IMR-90 (cell line): ENCODE data around the gene BTNL2. TPM values are rescaled to one million over a fixed set of nuclear protein-coding genes. Genes with fewer than 3 reads are reported as not detected.

Experiments used
- ATAC-seq: fragments of 200-7000 bp; cut with Tn5 transposase; 2 replicates; pipeline ENCODE4 v1.9.1; 2020; ENCODE audit warnings: low read depth, mild to moderate bottlenecking, moderate library complexity
- BruUV-seq: library from RNA; stranded (reverse); fragments of 400-500 nt; replicated peaks from 2 replicates; lab custom pipeline; 2021; lab: Mats Ljungman, UMichigan
- CTCF ChIA-PET: fragments of 300-600 bp; formaldehyde crosslinking; extraction: SDS; loops from one replicate; lab custom pipeline; 2021; ENCODE audit warnings: antibody characterized with exemption; lab: Yijun Ruan, JAX
- POLR2A ChIA-PET: fragments of 300-600 bp; sonication (Branson Sonifier 250); formaldehyde crosslinking; loops from one replicate; lab custom pipeline; 2022; ENCODE audit warnings: antibody characterized with exemption; ENCODE audit not compliant: unreplicated experiment; lab: Charles Lee
- DNase-seq: peaks from one replicate; pipeline ENCODE4 v3.0.0; 2013
- H2AFZ ChIP-seq: replicated peaks from 2 replicates; pipeline ENCODE3; 2013; ENCODE audit warnings: low read length, mild to moderate bottlenecking; ENCODE audit not compliant: poor library complexity
- H2AK5ac ChIP-seq: 2 replicates; pipeline ENCODE4 v1.6.1; 2013; ENCODE audit warnings: low read depth, low read length, inconsistent platforms
- H2AK9ac ChIP-seq: replicated peaks from 2 replicates; pipeline ENCODE3; 2013; ENCODE audit warnings: mild to moderate bottlenecking, low read depth, low read length, moderate library complexity; ENCODE audit not compliant: poor library complexity
- H2BK120ac ChIP-seq: 2 replicates; pipeline ENCODE4 v1.6.1; 2013; ENCODE audit warnings: low read depth, low read length, inconsistent platforms
- H2BK15ac ChIP-seq: 3 replicates; pipeline ENCODE4 v1.6.1; 2013; ENCODE audit warnings: low read depth, low read length, inconsistent platforms
- H2BK20ac ChIP-seq: 2 replicates; pipeline ENCODE4 v1.6.1; 2013; ENCODE audit warnings: low read depth, mild to moderate bottlenecking, inconsistent platforms, low read length, moderate library complexity
- H2BK5ac ChIP-seq: 2 replicates; pipeline ENCODE4 v1.6.1; 2013; ENCODE audit warnings: mild to moderate bottlenecking, low read depth, low read length, inconsistent platforms; ENCODE audit not compliant: poor library complexity, severe bottlenecking
- H3K14ac ChIP-seq: replicated peaks from 2 replicates; pipeline ENCODE4 v1.6.1; 2013; ENCODE audit warnings: low read depth, low read length, inconsistent platforms
- H3K18ac ChIP-seq: 2 replicates; pipeline ENCODE4 v1.6.1; 2013; ENCODE audit warnings: low read depth, low read length, control low read depth
- H3K23ac ChIP-seq: 2 replicates; pipeline ENCODE4 v1.6.1; 2013; ENCODE audit warnings: low read depth, low read length, inconsistent platforms
- H3K27ac ChIP-seq: 2 replicates; pipeline ENCODE4 v1.5.1; 2013; ENCODE audit warnings: mild to moderate bottlenecking, control low read depth, low read length; ENCODE audit not compliant: insufficient read depth
- H3K27me3 ChIP-seq: 2 replicates; pipeline ENCODE4 v1.6.1; 2013; ENCODE audit warnings: low read length; ENCODE audit not compliant: control insufficient read depth, insufficient read depth
- H3K36me3 ChIP-seq: 2 replicates; pipeline ENCODE4 v1.6.1; 2013; ENCODE audit warnings: low read length, mixed read lengths; ENCODE audit not compliant: control insufficient read depth, insufficient read depth
- H3K4ac ChIP-seq: 2 replicates; pipeline ENCODE4 v1.6.1; 2013; ENCODE audit warnings: low read depth, low read length, inconsistent platforms
- H3K4me1 ChIP-seq: 2 replicates; pipeline ENCODE4 v1.6.1; 2013; ENCODE audit warnings: low read length, mixed read lengths; ENCODE audit not compliant: control insufficient read depth, insufficient read depth
- H3K4me2 ChIP-seq: 2 replicates; pipeline ENCODE4 v1.6.1; 2013; ENCODE audit warnings: low read depth, mild to moderate bottlenecking, control low read depth, low read length, moderate library complexity
- H3K4me3 ChIP-seq: 2 replicates; pipeline ENCODE4 v1.5.1; 2013; ENCODE audit warnings: low read depth, mild to moderate bottlenecking, control low read depth, low read length, moderate library complexity; ENCODE audit not compliant: insufficient read depth
- H3K56ac ChIP-seq: 2 replicates; pipeline ENCODE4 v1.6.1; 2013; ENCODE audit warnings: low read length, inconsistent platforms; ENCODE audit not compliant: insufficient read depth; ENCODE audit errors: extremely low read depth
- H3K79me1 ChIP-seq, 2 experiments: 2 replicates each; pipeline ENCODE4 v1.6.1; 2013; ENCODE audit warnings: low read length in 2 of 2, inconsistent platforms in 1 of 2, low read depth in 1 of 2
- H3K9ac ChIP-seq: 2 replicates; pipeline ENCODE4 v1.6.1; 2013; ENCODE audit warnings: low read depth, low read length, control low read depth
- H3K9me1 ChIP-seq: 2 replicates; pipeline ENCODE4 v1.6.1; 2013; ENCODE audit warnings: low read length, inconsistent platforms; ENCODE audit not compliant: insufficient read depth
- H3K9me3 ChIP-seq: 2 replicates; pipeline ENCODE4 v1.6.1; 2013; ENCODE audit warnings: low read length; ENCODE audit not compliant: control insufficient read depth, insufficient read depth
- H4K20me1 ChIP-seq: 2 replicates; pipeline ENCODE4 v1.6.1; 2013; ENCODE audit warnings: low read length, inconsistent platforms; ENCODE audit not compliant: insufficient read depth
- H4K5ac ChIP-seq: 2 replicates; pipeline ENCODE4 v1.6.1; 2013; ENCODE audit warnings: mild to moderate bottlenecking, low read depth, low read length, control low read depth
- H4K8ac ChIP-seq, 2 experiments: 2 replicates each; pipeline ENCODE4 v1.6.1; 2013; ENCODE audit warnings: low read depth in 2 of 2, low read length in 2 of 2, control low read depth in 1 of 2, inconsistent platforms in 1 of 2
- H4K91ac ChIP-seq: 2 replicates; pipeline ENCODE4 v1.6.1; 2013; ENCODE audit warnings: low read depth, low read length, inconsistent platforms; ENCODE audit not compliant: insufficient read depth
- MAZ ChIP-seq: IDR thresholded peaks from 2 replicates; pipeline ENCODE4 v1.6.1; 2012; ENCODE audit warnings: low read depth, mild to moderate bottlenecking, low read length, improper control_type of control experiment, moderate library complexity, borderline replicate concordance
- RAD21 ChIP-seq: IDR thresholded peaks from 2 replicates; pipeline ENCODE4 v1.6.1; 2012; ENCODE audit warnings: low read length, improper control_type of control experiment
- SMC3 ChIP-seq: fragments of 150-350 bp; IDR thresholded peaks from 2 replicates; pipeline ENCODE4 v1.6.1; 2016; ENCODE audit warnings: low read depth, mild to moderate bottlenecking, antibody characterized with exemption, low read length, moderate library complexity
- WGBS, 2 experiments: methylation state at CpG; one replicate each; pipeline versions ENCODE4 v1.1.5 to v1.1.7; 2013; ENCODE audit warnings: missing lambda C conversion rate in 2 of 2; ENCODE audit not compliant: insufficient read length in 1 of 2; ENCODE audit errors: extremely low coverage in 2 of 2; 5-methylcytosine and 5-hydroxymethylcytosine counted together
- dilution Hi-C: fragments of 300-500 bp; cut with HindIII; formaldehyde crosslinking; loops from one replicate; pipeline ENCODE4 v1.14.3; 2018; ENCODE audit warnings: low sequenced_read_pairs; ENCODE audit not compliant: unreplicated experiment
- in situ Hi-C: fragments of 300-500 bp; cut with MboI; formaldehyde crosslinking; loops from 3 replicates; pipeline ENCODE4 v1.14.3; 2019; ENCODE audit warnings: low sequenced_read_pairs, inconsistent platforms, mixed read lengths
- intact Hi-C: fragments of 100-400 bp; cut with micrococcal nuclease; formaldehyde crosslinking; loops from 2 replicates; pipeline ENCODE4 v1.10.0; 2022
- polyA plus RNA-seq, 3 experiments: library from polyadenylated mRNA; depleted of rRNA; stranded (reverse); fragments of >200 nt; gene quantifications; 2 replicates each; pipeline ENCODE4 v1.2.3, GENCODE V29; 2012; ENCODE audit warnings: low replicate concordance in 1 of 3
- total RNA-seq: library from RNA; depleted of rRNA; stranded (reverse); fragments of >200 nt; gene quantifications from 2 replicates; pipeline ENCODE4 v1.2.3, GENCODE V29; 2012
- TF ChIP-seq, protein P1 (sequence below): conservative IDR thresholded peaks from 2 replicates; pipeline ENCODE4 v1.5.1; 2012; ENCODE audit warnings: mild to moderate bottlenecking, low read depth, low read length, improper control_type of control experiment

Gene BTNL2
- total and polyA plus RNA-seq, 2 of the 4 experiments (the other 2 are of a cell fraction), result not detected

DNA sequence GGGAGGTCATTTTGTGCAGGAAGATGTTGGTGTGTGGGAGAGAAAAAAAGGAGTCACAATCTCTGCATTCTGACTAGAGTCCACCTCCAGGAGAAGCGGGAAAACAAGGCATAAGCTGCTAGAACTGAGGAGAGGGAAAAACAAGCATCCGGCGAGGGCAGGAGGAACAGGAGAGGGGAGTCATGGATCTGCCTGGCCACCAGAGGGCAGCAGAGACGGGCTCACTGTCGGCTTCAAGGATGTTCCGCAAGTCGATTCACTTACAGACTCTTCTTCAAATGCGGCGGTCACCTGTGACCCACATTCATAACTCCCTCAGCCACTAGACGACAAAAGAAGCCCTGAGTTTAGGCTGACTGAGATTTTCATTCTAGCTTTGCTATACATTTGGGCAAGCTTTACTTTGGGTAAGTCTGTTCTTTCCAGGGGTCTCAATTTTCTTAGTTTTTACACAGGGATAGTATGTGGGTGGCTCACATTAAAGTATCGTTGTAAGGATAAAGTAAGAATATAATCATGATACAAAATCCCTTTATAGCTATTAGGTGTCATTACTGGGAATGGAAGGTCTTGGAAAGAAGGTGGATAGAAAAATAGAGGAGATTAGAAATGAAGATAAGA lies 6.6 kb upstream of the BTNL2 start:
- H3K18ac ChIP-seq, result no peak overlapping the region
- intact Hi-C loops, result loop anchor here (1.0 to 5.0 kb wide), 5 partner anchors 168 to 384 kb away; no protein-coding TSS in a partner anchor
- no peaks in the 10 kb centered on the region for H4K20me1 ChIP-seq
- TF ChIP-seq SMC3 (peak; percentile 74), MAZ (no peak), RAD21 (peak; percentile 72)
- TF ChIP-seq, protein P1, sequence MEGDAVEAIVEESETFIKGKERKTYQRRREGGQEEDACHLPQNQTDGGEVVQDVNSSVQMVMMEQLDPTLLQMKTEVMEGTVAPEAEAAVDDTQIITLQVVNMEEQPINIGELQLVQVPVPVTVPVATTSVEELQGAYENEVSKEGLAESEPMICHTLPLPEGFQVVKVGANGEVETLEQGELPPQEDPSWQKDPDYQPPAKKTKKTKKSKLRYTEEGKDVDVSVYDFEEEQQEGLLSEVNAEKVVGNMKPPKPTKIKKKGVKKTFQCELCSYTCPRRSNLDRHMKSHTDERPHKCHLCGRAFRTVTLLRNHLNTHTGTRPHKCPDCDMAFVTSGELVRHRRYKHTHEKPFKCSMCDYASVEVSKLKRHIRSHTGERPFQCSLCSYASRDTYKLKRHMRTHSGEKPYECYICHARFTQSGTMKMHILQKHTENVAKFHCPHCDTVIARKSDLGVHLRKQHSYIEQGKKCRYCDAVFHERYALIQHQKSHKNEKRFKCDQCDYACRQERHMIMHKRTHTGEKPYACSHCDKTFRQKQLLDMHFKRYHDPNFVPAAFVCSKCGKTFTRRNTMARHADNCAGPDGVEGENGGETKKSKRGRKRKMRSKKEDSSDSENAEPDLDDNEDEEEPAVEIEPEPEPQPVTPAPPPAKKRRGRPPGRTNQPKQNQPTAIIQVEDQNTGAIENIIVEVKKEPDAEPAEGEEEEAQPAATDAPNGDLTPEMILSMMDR, result peak; percentile 83
- no peak overlapping the region for H3K4me3 ChIP-seq
- H2AFZ ChIP-seq, result peak overlapping the region; percentile 67
- H3K4me2 ChIP-seq, result no peak overlapping the region
- H3K27me3 ChIP-seq, result peaks cover 24% of the 10 kb centered on the region
- H3K9ac ChIP-seq, result no peak overlapping the region
- H2BK15ac ChIP-seq, result no peak overlapping the region
- no peaks in the 10 kb centered on the region for H3K4me1 ChIP-seq
- no peaks in the 10 kb centered on the region for H3K9me3 ChIP-seq
- H3K36me3 ChIP-seq, result no peaks in the 10 kb centered on the region
- dilution Hi-C loops, result no loop called here
- no peak overlapping the region for H3K4ac ChIP-seq
- ChIA-PET CTCF (interaction anchor here (1.0 to 2.0 kb wide), 10 partner anchors 13 to 455 kb away, joined by 3 to 9 read pairs (median 4); no protein-coding TSS in a partner anchor), POLR2A (no interaction called here)
- H3K9me1 ChIP-seq, result no peaks in the 10 kb centered on the region
- no TSS peak for BruUV-seq
- no peak overlapping the region for H3K27ac ChIP-seq
- H3K79me1 ChIP-seq, result no peaks in the 10 kb centered on the region
- H2BK5ac ChIP-seq, result no peak overlapping the region
- in situ Hi-C loops, result loop anchor here (5.0 to 10.0 kb wide), 2 partner anchors 166 to 281 kb away; no protein-coding TSS in a partner anchor
- DNase-seq, result peak; percentile 69
- no peak overlapping the region for H2AK9ac ChIP-seq
- no peak overlapping the region for H3K56ac ChIP-seq
- H2BK20ac ChIP-seq, result no peak overlapping the region
- WGBS, 2 experiments, result no CpG with 5 or more reads among the region's 11 CpGs
- H4K8ac ChIP-seq, result no peak overlapping the region
- no peak overlapping the region for H3K14ac ChIP-seq
- H2AK5ac ChIP-seq, result no peak overlapping the region
- no peak overlapping the region for H2BK120ac ChIP-seq
- no peak overlapping the region for H4K91ac ChIP-seq
- ATAC-seq, result peak; percentile 93
- no peak overlapping the region for H3K23ac ChIP-seq
- no peak overlapping the region for H4K5ac ChIP-seq
